Aorta (tissue), 5 donors: Measurements from ENCODE around the gene DGUOK. TPM values are rescaled to one million over a fixed set of nuclear protein-coding genes. Genes with fewer than 3 reads are reported as not detected.

Experiments
- ATAC-seq: fragments of 200-7000 bp; cut with Tn5 transposase; one replicate; pipeline ENCODE4 v1.9.1; 2022; ENCODE audit warnings: moderate library complexity; ENCODE audit not compliant: low FRiP score
- DNase-seq, 2 donors: peaks; one replicate each; pipeline ENCODE4 v3.0.0-alpha.2; 2020
- H3K27ac ChIP-seq, 2 donors: one replicate each; pipeline ENCODE4 v1.5.1; 2013; ENCODE audit warnings: low read length in 2 of 2, mild to moderate bottlenecking in 2 of 2, moderate library complexity in 2 of 2, control low read depth in 1 of 2, inconsistent platforms in 1 of 2, low read depth in 1 of 2
- H3K27me3 ChIP-seq, 2 donors: one replicate each; pipeline ENCODE4 v1.6.1; 2013; ENCODE audit warnings: control low read depth in 1 of 2, low read length in 1 of 2, mild to moderate bottlenecking in 1 of 2, moderate library complexity in 1 of 2; ENCODE audit not compliant: insufficient read depth in 2 of 2, control insufficient read depth in 1 of 2
- H3K36me3 ChIP-seq, 2 donors: one replicate each; pipeline ENCODE4 v1.6.1; 2013; ENCODE audit warnings: control low read depth in 1 of 2, low read length in 1 of 2, mild to moderate bottlenecking in 1 of 2; ENCODE audit not compliant: insufficient read depth in 2 of 2, control insufficient read depth in 1 of 2
- H3K4me1 ChIP-seq, 2 donors: one replicate each; pipeline ENCODE4 v1.6.1; 2013; ENCODE audit warnings: low read length in 2 of 2, control low read depth in 1 of 2, mild to moderate bottlenecking in 1 of 2, moderate library complexity in 1 of 2; ENCODE audit not compliant: insufficient read depth in 2 of 2, control insufficient read depth in 1 of 2
- H3K4me3 ChIP-seq, 2 donors: one replicate each; pipeline ENCODE4 v1.5.1; 2013; ENCODE audit warnings: low read length in 2 of 2, control low read depth in 1 of 2, mild to moderate bottlenecking in 1 of 2
- H3K9me3 ChIP-seq: one replicate; pipeline ENCODE4 v1.6.1; 2013; ENCODE audit warnings: mild to moderate bottlenecking, low read length; ENCODE audit not compliant: control insufficient read depth
- WGBS, 2 donors: extraction: QIAGEN DNeasy Blood & Tissue Kit; methylation state at CpG; one replicate each; pipeline ENCODE4 v1.1.7; 2013; 5-methylcytosine and 5-hydroxymethylcytosine counted together
- intact Hi-C, 2 donors: fragments of 100-400 bp; cut with DNase I; formaldehyde crosslinking; loops; one replicate each; pipeline versions ENCODE4 v1.14.2 to v1.15.0; 2022
- polyA plus RNA-seq, 2 donors: library from polyadenylated mRNA; stranded (reverse); fragments of 200-250 nt; gene quantifications; one replicate each; pipeline ENCODE4 v1.2.3, GENCODE V29; 2013
- total RNA-seq, 2 donors: library from RNA; stranded (reverse); fragmentation: NEBNext Ultra II Directional; extraction: Animal tissue kit (Norgen Biotek cat#: 25700); gene quantifications; one replicate each; pipeline ENCODE4 v1.2.1, GENCODE V29; 2021
- donor health status: healthy with polysubstance abuse.
- donor health status: Bipolar disorder and iron deficiency.
- donor health status: DM: no; HTN: no; CAD: no.
- donor health status: DM: no; HTN: no; CAD: no.
- donor health status: DM: yes; HTN: yes; CAD: no.

Gene DGUOK
- total and polyA plus RNA-seq, 4 donors, result 47.5 to 86.7 (median 67.7) TPM

DNA sequence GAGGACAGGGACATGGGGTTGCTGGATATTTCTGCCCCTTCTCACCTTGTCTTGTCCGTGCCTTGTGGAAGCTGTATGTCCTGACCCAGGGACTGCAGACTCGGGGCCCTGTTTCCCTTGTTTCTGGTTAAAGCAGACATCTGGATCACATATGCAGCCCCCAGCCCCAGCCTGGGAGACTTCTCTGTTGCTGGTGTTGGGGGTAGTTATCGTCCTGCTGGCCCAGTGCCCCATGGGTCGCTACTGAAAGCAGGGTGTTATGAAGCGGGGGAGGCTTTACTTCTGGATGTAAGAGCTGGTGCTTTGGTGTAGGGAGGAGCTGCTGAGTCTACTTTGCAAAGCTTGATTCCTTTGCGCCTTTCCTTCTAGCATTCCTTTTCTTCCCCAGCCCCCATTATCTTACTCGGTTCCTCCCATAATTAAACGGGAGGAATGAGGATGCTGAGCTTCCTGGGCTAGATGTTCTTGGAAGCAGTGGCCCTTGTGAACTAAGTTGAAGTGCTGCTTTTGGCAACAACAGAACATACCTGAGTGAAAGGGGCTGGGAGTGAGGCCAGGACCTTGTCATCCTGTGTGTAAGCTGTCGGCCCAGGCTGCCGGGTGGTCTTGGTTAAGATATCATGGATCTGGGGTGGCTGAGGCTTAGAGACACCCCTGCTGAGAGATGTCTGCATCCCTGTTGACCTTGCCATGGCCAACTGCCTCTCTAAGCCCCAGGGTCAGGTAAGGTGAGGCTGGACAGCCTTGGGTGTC lies 61.4 kb downstream of the DGUOK start:
- DNase-seq (no peak), ATAC-seq (no peak)
- H3K27me3 ChIP-seq, result no peaks in the 10 kb centered on the region
- no peaks in the 10 kb centered on the region for H3K9me3 ChIP-seq
- no peaks in the 10 kb centered on the region for H3K36me3 ChIP-seq
- H3K4me1 ChIP-seq, result no peaks in the 10 kb centered on the region
- H3K27ac ChIP-seq, result no peak overlapping the region
- WGBS, 2 donors, result 34 to 37% methylated on average over 10 of the region's 10 CpGs
- H3K4me3 ChIP-seq, result no peak overlapping the region
- intact Hi-C loops, result loop anchor here in 1 of 2 donors (5.0 kb wide), 1 partner anchor 61 kb away; the partner anchor contains the start of gene DGUOK

DNA sequence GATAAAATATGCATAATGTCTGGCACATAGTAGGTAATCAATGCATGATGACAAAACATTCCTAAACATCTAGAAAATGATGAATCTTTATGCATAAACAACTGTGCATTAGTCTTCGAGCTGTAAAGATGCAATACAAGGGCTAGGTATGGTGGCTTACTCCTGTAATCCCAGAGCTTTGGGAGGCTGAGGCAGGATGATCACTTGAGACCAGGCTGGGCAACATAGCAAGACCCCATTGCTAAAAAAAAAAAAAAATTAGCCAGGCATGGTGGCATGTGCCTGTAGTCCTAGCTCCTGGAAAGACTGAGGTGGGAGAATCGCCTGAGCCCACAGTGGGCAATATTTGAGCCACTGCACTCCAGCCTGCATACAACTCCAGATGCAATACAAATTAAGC lies 63.3 kb downstream of the DGUOK start:
- Histone ChIP-seq H3K27ac (no peak overlapping the region), H3K4me1 (no peaks in the 10 kb centered on the region), H3K27me3 (no peaks in the 10 kb centered on the region), H3K4me3 (no peak overlapping the region), H3K9me3 (no peaks in the 10 kb centered on the region), H3K36me3 (no peaks in the 10 kb centered on the region)
- WGBS, 2 donors, result 96 to 97% methylated on average over 2 of the region's 2 CpGs
- no peak for DNase-seq
- no peak for ATAC-seq
- intact Hi-C loops, result loop anchor here in 1 of 2 donors (5.0 kb wide), 1 partner anchor 63 kb away; the partner anchor contains the start of gene DGUOK

DNA sequence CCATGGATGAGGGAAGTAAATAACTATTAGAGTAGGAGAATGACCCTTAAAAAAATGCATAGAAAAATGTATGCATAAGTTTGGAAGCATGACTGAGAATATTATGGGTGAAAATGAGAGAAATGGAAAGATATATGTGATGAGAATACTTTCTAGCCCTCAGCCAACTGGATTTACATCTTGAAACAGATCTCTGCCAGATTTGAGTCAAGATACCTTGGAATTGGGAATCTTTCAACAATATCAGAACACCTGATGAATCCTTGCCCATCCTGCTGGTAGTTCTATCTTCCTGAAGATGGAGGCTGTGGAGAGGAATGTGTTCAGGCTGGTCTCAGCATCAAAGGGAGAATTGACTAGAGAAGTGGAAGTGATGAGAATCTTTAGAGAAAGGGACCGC lies 63.9 kb downstream of the DGUOK start:
- intact Hi-C loops, result no loop called here
- no peaks in the 10 kb centered on the region for H3K4me1 ChIP-seq
- H3K27me3 ChIP-seq, result no peaks in the 10 kb centered on the region
- no peak for DNase-seq
- ATAC-seq, result no peak
- H3K36me3 ChIP-seq, result no peaks in the 10 kb centered on the region
- no peaks in the 10 kb centered on the region for H3K9me3 ChIP-seq
- no peak overlapping the region for H3K4me3 ChIP-seq
- no peak overlapping the region for H3K27ac ChIP-seq
- WGBS, 2 donors, result 96 to 100% methylated on average over 1 of the region's 1 CpG

DNA sequence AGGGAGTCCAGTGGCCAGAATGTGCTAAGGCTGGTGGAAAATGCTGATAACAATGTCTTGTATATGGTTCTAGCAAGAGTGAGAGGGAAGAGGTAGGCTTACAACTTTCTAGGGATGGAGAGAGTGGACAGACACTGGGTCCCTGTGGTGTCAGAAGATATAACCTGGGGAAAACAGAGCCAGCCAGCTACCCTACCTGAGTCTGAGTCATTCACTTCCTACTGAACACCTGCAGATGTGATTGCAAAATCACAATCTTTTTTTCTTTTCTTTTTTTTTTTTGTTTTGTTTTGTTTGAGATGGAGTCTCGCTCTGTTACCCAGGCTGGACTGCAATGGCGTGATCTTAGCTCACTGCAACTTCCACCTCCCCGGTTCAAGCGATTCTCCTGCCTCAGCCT lies 65.4 kb downstream of the DGUOK start:
- intact Hi-C loops, result no loop called here
- no peak for DNase-seq
- no peak overlapping the region for H3K4me3 ChIP-seq
- H3K9me3 ChIP-seq, result no peaks in the 10 kb centered on the region
- H3K27ac ChIP-seq, result no peak overlapping the region
- ATAC-seq, result no peak
- H3K36me3 ChIP-seq, result no peaks in the 10 kb centered on the region
- no peaks in the 10 kb centered on the region for H3K4me1 ChIP-seq
- 98% methylated on average over 4 of the region's 4 CpGs for WGBS, 2 donors
- H3K27me3 ChIP-seq, result no peaks in the 10 kb centered on the region

DNA sequence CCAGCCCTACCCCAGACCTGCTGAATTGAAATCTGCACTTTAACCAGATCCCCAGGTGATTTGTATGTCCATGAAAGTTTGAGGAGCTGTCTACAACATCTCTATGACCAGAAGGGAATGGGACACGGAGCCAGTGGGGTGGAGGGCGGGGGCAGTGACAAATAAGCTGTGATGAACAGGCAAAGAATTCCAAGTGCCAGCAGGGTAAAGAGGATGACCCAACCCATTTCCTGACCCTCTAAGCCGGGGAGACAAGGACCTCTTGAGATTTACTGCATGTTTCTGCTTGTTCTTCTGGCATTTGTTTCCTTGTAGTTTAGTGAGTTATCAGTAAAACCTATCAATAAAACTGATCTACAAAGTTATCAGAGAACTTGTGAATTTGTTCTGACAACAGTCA lies 66.7 kb downstream of the DGUOK start:
- no peaks in the 10 kb centered on the region for H3K27me3 ChIP-seq
- no peak for DNase-seq
- 90 to 96% methylated on average over 3 of the region's 3 CpGs for WGBS, 2 donors
- no peaks in the 10 kb centered on the region for H3K4me1 ChIP-seq
- no peak overlapping the region for H3K27ac ChIP-seq
- intact Hi-C loops, result no loop called here
- H3K9me3 ChIP-seq, result no peaks in the 10 kb centered on the region
- H3K36me3 ChIP-seq, result no peaks in the 10 kb centered on the region
- no peak overlapping the region for H3K4me3 ChIP-seq
- ATAC-seq, result no peak

DNA sequence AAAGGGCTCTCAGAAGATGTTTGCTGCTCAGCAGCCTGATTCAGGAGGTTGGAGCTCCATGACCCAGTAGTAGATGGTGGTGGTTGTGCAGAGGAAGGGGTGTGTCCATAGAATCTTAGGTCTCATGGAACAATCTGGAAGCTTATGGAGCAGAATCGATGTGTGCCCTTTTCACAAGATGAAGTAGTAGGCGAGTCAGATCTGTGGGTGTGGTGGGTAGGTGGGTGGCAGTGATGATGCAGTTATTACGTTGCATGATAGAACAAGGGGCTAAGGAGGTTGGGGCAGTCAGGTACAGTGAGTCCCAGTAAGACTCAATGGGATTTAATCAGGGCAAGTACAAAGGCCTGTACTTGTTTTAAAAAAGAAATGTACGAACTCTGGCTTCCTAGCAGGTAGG lies 67.1 kb downstream of the DGUOK start:
- no peak for ATAC-seq
- Histone ChIP-seq H3K4me1 (no peaks in the 10 kb centered on the region), H3K36me3 (no peaks in the 10 kb centered on the region), H3K4me3 (no peak overlapping the region), H3K27ac (no peak overlapping the region), H3K27me3 (no peaks in the 10 kb centered on the region), H3K9me3 (no peaks in the 10 kb centered on the region)
- intact Hi-C loops, result no loop called here
- WGBS, 2 donors, result 86 to 94% methylated on average over 4 of the region's 4 CpGs
- no peak for DNase-seq

DNA sequence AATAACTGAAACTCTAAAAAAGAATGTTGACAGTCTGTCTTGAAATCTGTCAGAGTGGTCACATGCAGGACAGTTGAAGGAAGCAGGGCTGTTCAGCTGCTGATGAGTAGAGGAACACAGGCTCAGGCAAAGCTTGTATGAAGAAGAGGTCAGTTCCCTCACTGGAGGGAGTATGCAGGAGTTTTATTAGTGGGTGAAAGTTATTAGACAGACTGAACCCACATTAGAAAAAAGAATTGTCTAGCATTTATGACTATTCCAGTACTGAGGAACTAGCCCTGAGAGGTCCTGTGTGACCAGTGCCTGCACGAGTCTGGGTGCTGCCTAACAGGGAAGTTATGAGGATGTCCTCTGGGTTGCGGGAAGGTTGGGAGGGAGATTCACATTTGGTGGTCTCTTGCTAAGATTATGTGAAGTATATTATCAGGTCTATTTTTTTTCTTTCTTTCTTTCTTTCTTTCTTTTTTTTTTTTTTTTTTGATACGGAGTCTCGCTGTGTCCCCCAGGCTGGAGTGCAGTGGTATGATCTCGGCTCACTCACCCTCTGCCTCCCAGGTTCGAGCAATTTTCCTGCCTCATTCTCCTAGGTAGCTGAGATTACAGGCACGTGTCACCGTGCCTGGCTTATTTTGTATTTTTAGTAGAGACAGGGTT lies 67.6 kb downstream of the DGUOK start:
- WGBS, 2 donors, result 92 to 96% methylated on average over 8 of the region's 8 CpGs
- Histone ChIP-seq H3K9me3 (no peaks in the 10 kb centered on the region), H3K36me3 (no peaks in the 10 kb centered on the region), H3K4me1 (no peaks in the 10 kb centered on the region), H3K27me3 (no peaks in the 10 kb centered on the region), H3K27ac (no peak overlapping the region), H3K4me3 (no peak overlapping the region)
- intact Hi-C loops, result no loop called here
- no peak for DNase-seq
- no peak for ATAC-seq

DNA sequence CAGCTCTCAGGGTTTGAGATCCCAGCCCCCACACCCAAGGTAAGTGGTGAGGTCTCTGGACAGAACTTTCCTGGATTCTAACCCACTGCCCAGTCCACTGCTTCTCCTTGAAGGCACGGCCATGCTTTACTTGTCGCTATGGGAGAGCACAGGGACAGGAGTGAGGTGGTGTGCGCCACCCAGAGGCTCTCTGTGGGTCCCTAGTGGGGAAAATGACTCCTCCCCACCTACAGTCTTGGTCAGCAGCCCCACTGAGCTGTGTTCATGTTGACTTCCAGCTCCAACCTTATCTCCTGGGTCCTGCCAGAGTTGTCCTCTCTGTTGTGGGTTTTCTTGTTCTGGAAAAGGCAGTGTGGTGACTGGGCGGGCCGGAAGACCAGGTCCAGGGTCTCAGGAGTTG lies 69.1 kb downstream of the DGUOK start:
- H3K36me3 ChIP-seq, result no peaks in the 10 kb centered on the region
- WGBS, 2 donors, result 95 to 96% methylated on average over 5 of the region's 5 CpGs
- H3K4me1 ChIP-seq, result no peaks in the 10 kb centered on the region
- H3K9me3 ChIP-seq, result no peaks in the 10 kb centered on the region
- intact Hi-C loops, result no loop called here
- DNase-seq (no peak), ATAC-seq (no peak)
- no peak overlapping the region for H3K4me3 ChIP-seq
- H3K27me3 ChIP-seq, result no peaks in the 10 kb centered on the region
- no peak overlapping the region for H3K27ac ChIP-seq

DNA sequence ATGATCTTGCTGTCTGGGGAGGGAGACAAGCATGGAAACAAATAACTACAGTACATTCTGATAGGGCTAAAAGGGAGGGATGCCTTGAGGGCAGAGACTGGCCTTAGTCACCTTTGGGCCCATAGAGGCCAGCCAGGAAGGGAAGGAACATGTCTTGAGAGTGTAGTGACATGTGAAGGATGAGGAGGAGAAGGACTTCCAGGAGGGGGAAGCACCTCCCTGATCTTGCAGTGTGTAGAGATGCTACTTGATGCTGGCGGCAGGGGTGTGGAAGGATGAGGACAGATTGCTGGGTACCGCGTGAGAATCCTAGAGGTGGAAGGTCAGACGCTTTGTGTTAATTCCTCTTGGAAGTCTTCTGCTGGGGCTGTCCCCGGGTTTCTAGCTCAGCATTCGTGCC lies 71.1 kb downstream of the DGUOK start:
- Histone ChIP-seq H3K27me3 (no peaks in the 10 kb centered on the region), H3K4me3 (no peak overlapping the region), H3K4me1 (no peaks in the 10 kb centered on the region), H3K9me3 (no peaks in the 10 kb centered on the region), H3K27ac (no peak overlapping the region), H3K36me3 (no peaks in the 10 kb centered on the region)
- WGBS, 2 donors, result 89 to 93% methylated on average over 6 of the region's 6 CpGs
- no peak for ATAC-seq
- intact Hi-C loops, result no loop called here
- no peak for DNase-seq
